OCI-M1 (cell line): ENCODE results near the gene SPECC1L.

Source experiments
- DNase-seq: peaks from one replicate; lab custom pipeline; 2025; lab: John Stamatoyannopoulos, UW

SPECC1L gene

DNA sequence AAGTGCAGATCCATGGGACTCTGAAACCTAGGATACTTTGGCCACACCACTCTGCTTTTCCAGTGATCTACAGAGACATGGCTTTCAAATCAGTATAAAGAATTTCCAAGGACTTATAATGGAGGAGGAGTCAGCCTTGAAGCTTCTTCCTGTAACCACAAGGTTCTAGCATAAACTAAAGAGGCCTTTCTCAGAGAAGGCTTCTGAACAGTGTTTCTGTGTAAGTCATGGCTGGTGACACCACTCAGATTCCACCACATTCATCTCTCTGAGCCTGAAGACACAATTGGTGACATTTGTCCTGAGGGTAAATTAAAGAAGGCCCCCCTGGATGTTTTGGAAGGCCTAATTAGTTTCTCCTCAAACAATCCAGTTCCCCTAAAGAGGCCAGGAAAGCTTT is 127.8 kb downstream of the SPECC1L start:
- DNase-seq: no peak

DNA sequence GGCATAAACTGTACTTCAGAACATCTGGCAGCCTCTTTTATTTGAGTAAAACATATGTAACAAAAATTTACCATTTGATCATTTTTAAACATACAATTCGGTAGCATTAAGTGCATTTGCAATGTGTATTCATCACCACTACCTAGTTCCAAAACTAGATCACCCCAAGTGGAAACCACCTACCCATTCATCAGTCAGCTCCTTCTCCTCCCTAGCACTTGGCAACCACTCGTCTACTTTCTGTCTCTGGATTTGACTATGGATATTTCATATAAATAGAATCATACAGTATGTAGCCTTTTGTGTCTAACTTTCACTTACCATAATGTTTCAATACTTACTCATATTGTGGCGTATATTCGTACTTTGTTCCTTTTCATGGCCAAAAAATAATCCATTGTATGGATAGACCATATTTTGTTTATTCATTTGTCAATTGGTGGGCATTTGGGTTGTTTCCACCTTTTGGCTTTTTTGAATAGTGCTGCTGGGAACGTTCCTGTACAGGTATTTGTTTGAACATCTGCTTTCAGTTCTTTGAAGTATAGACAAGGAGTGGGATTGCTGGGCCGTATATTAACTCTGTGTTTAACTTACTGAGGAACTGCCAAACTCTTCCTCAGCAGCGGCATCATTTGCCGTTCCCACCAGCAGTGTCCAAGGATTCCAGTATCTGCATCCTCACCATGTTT is 129.5 kb downstream of the SPECC1L start:
- DNase-seq: no peak

DNA sequence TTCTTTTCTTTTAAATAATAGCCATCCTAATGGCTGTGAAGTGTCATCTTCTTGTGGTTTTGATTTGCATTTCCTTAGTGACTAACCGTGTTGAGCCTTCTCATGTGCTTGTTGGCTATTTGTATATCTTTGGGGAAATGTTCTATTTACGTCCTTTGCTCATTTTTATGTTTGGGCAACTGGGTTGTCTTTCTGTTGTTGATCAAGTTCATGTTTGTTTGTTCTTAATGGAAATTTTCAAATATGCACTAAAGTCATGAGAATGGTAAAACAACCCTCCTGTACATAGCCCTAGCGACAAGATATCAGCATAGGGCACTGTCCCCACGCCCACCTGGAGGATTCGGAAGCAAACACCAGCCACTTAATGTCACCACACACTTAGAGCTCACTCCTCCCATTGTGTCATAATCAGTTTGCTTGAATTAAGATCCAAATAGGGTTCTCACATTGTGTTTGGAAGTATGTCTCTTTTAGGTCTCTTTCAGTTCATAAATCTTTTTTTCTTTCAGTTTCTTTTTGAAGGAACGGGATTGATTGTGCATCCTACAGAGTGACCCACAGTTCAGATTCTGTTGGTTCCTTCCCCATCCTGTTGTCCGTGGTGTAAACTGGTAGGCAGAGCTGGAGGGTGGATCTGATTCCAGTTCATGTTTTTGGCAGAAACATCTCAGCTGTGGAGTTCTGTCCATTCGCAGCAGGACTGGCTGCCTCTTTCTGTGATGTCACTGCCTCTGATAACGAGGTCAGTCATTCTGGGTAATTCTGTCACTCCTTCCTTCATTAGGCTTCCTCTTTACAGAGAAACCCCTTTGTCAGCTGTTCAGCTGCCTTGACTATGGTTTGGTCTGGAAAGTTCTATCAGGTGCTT is 130.3 kb downstream of the SPECC1L start:
- DNase-seq: peak; percentile 65

DNA sequence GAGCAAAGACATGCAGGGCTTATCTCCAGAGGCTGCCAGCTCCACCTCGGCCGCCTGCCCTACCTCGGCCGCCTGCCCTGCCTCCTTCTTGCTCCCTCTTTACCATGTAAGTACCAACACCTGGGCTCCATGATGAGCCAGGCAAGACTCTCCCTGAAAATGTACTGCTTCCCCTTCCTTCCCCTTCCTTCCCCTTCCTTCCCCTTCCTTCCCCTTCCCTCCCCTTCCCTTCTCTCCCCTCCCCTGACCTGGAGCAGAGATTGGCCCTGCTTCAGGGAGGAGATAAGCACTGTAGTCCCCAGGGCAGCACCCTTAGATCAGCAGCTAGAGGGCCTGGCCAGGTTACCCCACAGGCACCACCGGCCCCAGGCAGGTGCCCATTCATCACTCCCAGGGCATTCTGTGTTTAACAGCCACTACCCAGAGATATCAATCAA is 131.3 kb downstream of the SPECC1L start:
- no peak for DNase-seq

DNA sequence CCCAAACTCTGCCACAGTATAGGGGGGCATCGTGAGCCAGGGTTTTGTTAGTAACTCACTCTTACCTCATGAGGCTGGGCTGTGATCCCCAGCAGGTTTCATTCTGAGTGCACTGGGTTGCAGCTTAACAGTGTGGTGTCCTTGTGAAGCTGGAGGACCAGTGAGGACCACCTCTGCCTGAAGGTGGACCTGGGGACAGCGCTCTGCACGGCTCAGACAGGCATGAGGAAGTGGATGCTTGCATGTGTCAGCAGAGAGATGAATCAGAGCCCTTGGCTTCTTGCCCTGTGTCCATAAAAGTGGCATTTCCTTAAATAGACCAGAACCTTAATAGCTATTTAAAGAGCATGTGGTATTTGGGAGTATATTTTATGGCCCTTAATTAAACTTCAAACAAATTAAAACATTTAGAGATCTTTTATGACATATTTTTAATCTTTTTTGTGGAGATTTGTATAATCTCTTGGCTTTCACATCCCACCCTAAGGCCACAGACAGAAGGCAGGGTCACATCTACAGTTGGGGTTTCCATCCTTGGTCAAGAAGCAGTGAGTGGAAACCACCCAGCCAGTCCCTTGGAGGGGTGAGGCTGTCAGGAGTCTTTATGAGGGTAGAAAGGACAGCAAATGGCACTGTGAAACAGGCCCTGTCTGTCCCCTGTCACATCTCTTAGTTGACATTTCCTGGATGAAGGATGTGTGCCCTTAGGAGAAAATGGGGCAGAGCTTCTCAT is 132.0 kb downstream of the SPECC1L start:
- DNase-seq: peak; percentile 57

DNA sequence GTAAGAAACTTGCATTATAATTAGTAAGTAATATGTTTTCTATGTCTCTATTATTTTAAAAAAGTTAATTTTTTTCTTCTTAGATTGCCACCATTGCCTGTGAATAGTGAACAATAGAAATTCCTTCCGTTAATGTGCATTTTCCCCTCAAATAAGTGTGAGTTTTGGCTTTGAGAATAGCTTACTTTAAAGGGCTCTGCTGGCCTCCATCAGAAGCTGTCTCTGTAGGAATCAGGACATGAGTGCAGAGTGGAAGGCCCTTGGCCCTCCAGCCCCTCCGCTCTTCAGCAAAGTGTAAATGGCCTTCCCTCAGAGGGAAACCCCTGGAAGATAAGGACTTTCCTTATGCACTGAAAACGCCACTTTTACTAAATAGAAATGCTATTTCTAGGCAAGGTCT is 132.7 kb downstream of the SPECC1L start:
- DNase-seq: no peak

DNA sequence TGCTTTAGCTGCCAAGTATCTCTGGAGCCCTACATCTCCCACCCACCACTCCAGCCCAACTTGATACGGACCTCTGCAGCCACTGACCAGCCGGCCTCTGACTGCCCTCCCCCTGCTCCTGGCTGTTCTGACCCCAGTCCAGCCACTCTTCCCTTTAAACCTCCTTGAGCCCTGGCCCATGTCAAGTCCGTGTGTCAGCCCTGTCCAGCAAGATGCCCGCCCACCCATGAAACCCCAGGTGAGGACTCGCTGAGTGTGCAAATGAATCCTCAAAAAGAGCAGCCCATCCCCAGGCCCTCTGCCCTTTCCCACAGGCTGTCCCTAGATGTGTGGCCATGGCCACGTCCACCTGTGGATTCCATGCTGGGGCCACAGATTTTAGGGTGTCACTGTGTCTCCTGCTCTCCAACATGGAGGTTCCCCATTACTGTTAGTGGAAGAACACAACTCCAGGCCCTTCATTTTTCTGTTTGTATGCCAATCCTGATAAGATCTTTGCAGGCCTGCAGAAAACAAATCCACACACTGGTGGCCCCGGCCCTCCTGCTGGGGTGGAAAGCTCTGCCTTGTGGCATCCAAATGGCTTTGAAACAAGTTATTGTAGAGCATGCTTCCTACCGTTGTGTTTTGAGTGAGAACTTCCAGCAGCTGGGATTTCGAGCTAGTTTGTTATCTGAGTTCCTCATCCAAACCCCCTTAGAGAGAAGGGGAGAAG is 134.1 kb downstream of the SPECC1L start:
- no peak for DNase-seq

DNA sequence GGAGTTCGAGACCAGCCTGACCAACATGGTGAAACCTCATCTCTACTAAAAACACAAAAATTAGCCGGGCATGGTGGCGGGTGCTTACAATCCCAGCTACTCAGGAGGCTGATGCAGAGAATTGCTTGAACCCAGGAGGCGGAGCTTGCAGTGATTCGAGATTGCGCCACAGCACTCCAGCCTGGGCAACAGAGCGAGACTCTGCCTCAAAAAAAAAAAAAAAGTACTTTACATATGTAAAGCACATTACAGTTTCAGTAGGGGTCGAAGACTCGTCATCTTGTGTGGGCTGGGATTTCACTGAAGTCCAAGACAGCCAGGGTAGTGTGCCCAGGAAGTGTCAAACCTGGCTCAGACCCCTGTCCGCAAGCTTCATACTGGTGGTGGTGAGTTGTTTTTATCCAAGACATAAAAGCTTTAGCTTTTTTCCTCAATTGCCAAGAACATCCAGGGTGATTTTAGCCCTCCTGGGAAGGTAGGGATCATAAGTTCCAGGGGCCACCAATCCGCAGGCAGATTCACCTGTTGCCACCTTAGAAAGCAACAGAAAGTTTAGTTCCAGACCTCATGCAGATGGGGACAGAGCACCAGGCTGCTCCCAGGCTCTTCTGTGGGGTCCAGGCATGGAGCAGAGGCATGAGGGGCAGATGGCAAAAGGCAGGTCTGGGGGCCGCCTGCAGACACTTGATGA is 135.1 kb downstream of the SPECC1L start:
- DNase-seq: no peak

DNA sequence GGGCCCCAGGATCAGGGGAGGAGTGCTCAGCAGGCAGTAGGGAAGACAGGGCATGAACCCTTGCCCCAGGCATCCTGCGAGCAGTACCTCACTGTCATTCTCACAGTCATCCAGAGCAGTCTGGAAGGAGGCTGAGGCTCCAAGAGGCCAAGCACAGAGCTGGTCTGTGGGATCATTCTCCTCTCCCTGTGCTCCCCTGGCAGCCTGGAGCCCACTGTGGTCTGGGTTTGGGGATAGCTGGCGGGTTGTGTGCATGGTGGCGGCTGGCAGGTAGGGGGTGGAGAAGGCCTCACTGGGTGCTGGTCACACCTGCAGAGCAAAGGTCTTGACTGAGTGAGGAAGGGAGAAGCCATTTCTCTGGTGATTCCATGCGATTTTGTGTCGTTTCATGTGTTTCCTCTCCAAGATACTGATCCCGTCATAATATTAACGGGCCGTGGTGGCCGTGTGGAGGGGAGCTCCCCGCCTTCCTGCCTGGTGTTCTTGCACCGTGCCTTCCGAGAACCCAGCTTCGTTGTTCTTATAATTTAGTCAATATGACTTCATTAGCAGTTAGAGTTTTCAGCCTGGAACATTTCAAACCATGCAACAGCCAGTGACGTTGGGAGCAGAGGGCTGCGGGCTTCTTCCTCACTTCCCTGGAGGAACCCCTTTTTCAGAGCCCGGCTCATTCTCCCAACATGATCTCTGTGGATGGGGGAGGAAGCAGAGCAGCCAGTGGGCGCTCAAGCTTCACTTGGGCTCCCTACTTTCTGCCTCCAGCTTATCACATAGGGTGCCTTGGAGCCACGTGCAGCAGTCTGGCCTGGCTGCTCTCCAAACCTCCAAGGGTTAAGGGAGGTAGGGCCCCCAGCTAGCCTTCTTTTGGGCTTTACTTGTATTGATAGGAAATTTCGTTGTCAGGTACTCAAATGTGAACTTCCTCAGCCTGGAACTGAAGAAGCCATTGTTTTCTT is 136.0 kb downstream of the SPECC1L start:
- DNase-seq: no peak

DNA sequence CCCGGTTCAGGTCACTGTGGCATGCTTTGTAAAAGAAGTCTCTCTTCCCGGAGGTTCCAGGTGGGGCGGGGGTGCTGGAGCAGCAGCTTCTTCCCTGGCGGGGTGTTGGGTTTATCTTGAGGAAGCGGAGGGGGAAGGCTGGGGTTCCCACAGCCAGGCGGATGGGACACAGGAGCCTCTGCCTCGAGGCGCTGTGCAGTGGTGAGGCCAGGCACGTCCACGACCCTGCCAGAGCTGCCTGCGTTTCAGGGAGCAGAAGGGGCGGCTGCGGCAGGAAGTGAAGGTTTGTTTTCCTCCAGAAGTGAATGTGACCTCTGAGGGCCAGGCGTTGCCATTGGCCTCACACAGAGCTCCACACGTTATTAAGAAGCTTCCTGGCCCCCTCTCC is 136.6 kb downstream of the SPECC1L start:
- DNase-seq: no peak

DNA sequence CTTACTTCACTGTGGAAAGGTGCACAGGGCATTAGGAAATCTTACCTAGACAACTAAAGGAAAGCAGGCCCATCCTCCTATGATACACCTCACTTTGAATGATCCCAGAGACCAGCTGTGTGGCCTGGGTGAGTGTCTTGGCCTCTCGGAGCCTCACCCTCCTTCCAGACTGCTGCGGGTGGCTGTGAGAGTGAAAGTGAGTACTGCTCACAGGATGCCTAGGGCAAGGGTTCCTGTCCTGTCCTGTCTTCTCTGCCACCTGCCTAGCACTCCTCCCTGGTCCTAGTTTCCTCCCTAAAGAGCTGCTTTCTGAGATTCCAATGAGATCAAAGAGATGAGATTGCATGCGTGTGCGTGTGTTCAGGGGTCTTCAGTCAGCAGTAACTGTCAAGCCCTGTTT is 137.3 kb downstream of the SPECC1L start:
- no peak for DNase-seq

DNA sequence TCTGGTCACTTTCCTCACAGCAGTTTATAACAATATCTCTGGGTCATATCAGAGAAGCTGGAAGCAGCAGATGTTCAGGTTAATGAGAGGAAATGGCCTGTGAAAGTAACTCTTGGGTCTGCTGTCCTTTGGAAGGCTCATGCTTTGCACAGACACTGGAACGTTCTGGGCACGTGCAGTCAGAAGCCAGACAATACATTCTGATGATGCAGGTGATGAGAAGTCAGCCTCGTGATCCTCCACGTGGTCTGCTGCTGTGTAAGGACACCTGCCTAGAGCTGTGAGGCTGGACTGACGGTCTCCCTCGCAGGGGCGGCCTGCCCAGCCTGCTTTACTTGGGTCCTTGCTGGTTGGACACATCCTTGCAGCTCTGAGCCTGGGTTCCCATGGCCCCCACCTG is 138.0 kb downstream of the SPECC1L start:
- no peak for DNase-seq

DNA sequence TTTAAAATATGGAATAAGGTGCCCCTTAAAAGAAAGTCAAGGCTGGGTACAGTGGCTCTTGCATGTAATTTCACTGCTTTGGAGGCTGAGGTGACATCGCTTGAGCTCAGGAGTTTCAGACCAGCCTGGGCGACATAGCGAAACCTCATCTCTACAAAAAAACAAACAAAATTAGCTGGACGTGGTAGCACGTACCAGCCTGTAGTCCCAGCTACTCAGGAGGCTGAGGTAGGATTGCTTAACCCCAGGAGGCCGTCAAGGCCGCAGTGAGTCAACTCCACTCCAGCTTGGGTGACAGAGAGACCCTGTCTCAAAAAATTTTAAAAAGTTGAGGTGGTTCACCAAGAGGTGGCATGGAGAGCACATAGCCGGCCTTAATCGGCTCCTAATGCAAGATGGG is 139.1 kb downstream of the SPECC1L start:
- no peak for DNase-seq

DNA sequence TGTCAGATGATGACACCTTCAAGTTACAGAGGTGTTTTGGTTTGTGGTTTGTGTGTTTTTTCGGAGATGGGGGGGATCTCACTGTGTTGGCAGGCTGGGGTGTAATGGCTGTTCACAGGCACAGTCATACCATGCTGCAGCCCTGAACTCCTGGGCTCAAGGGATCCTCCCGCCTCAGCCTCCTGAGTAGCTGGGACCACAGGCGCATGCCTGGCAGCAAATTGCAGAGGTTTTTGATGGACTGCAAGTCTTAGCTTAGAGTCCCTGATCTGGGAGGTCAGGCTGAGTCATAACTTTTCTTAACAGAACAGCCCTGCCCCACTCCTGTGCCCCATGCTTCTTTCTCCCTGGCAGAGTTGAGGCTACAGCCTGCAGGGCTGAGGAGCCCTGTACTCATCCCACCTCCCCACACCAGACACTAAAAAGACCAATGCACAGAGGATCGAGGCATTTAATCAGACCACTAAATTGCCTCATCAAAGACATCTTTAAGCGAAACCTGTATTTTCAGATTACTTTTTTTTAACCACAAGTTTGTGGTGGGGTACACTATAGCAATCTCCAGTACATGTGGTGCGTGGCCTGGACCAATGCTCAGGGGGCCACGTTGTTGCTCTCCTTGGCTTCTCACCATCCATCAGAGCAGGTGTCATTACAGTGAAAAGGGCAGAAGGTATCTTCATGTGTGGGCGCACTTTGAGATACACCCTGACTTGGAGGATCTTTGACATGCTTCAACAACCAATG is 139.7 kb downstream of the SPECC1L start:
- no peak for DNase-seq

DNA sequence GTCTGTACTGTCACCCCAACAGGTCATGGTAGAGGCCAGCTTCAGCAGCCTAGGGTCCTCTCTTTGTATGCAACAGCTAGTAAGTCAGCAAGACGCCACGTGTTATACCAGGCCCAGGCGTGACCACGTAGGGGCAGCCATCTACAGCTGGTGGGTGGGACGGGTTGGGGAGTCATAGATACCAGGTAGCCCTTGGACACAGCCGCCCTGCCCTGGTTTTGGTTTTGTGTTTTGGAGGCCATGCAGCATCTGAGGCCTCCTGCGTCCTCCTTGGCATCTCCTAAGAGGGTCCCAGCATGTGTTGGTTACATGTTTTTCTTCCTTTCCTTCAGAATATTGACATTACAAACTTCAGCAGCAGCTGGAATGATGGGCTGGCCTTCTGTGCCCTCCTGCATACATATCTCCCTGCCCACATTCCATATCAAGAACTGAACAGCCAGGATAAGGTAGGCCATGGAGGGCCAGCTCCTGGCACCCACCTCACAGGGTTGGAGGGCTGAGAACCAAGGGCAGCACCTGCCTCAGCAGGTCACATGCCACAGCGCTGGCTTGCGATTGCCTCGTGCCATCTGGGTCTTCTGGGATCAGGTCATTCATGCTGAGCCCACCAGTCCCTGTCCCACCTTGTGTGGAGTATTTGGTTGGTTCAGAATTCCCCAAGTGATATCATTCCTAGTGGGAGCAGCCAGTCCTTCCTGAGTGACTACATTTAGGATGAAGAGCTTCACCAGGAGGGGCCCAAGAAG is 140.8 kb downstream of the SPECC1L start:
- DNase-seq: no peak

DNA sequence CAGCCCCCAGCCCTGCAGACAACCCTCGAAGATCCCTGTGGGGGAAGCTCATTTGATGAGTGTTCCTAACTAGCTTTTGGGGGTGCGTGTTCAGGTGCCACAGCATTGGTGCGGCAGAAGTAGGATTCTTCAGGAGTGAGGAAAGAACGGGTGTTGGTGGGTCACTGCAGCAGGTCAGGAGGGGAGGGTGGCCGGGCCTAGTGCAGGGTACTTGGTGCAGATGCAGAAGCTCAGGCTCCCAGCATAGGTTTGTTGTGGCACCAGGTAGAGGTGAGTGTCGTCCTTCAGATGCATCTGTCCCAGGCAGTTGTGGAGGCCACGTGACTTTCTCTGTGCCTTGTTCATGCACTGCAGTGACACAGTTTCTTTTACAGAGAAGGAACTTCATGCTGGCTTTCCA is 141.6 kb downstream of the SPECC1L start:
- DNase-seq: no peak

DNA sequence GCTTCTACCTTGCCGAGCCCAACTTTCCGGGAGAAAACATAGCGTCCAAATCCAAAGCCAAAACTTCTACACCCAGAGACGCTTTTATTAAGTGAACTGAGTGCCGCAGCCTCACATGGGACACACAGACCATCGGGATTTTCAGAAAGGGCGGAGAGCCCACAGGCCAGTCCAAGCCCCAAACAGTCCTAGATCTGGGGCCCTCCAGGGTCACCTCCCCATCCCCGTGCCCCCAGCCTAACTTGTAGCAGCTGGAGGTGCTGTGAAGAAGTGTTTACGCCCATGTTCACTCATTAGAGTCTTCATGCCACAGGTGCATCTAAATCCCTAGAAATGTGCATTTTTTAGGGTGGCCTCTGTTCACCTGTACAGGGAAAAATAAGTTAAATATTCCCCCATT is 142.6 kb downstream of the SPECC1L start:
- DNase-seq: no peak

DNA sequence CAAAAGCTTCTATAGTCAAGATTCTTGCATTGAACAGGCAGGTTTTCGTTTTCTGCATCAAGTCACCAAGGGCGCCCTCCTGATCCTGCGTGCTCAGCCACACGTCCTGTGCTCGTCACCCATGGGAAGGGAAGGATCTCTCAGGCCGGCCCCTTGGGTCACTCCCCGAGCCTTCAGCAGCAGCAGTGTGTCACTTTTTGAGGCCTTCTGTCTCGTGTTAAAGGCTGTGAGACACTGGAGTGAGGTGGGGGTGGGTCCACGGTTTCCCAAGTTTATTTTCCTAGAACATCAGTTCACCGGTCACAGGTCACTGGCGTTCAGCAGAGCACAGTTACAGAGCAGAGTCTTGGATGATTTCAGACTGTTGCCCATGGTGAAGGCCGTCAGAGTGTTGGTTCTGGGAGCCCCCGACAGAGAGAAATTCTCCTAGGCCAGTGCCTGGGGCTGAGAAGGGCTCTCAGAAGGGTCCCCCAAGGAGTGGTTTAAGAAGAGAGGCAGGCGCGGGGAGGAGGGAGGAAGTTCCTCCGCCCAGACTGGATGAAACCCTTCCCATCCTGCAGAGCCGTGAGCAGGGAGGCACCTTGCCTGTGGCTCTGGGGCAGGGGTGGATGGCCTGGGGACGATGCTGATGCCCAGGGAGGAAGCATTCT is 143.2 kb downstream of the SPECC1L start:
- DNase-seq: no peak
